Esophagus squamous epithelium (tissue), 4 donors: ENCODE data around the gene PKHD1.

Source experiments
- CTCF ChIP-seq, 6 experiments: fragments of 450-650 bp in 4 of 6; fragments of 200-600 bp in 2 of 6; sonication (generic) in 2 of 6; IDR thresholded peaks; one replicate each; pipeline ENCODE4 v1.5.1; 2016 to 2019; ENCODE audit warnings: antibody characterized with exemption in 6 of 6, mild to moderate bottlenecking in 4 of 6, moderate library complexity in 4 of 6
- POLR2A ChIP-seq, 4 donors: fragments of 450-650 bp; IDR thresholded peaks; one replicate each; pipeline ENCODE4 v1.6.1; 2017; ENCODE audit warnings: antibody characterized with exemption in 4 of 4, mild to moderate bottlenecking in 4 of 4, moderate library complexity in 3 of 4

- TF ChIP-seq CTCF (IDR thresholded peaks at IDR 0.05) = no peak
- no peak for TF ChIP-seq POLR2A (IDR thresholded peaks at IDR 0.05)
Observed at GRCh38 chr6:52016915-52017748, 70.3 kb downstream of the PKHD1 start.
